ENCODE data around the gene ENAH.

ENAH gene

GRCh38 chr1:225470211-225471108 is 182.5 kb downstream of the ENAH start:
- Histone ChIP-seq H3K9ac (no peak overlapping the region), H3K79me2 (ENCODE audit: insufficient read depth, low read depth) (no peaks in the 10 kb centered on the region), H4K20me1 (ENCODE audit: insufficient read depth) (no peaks in the 10 kb centered on the region), H3K27ac (no peak overlapping the region), H2AFZ (ENCODE audit: low read depth) (no peak overlapping the region), H3K27me3 (ENCODE audit: insufficient read depth, low read depth) (no peaks in the 10 kb centered on the region), H3K4me3 (IDR thresholded peaks at IDR 0.05; ENCODE audit: insufficient read depth, low read depth, low read length) (no peak overlapping the region), H3K4me1 (ENCODE audit: low read depth, poor library complexity, severe bottlenecking) (peaks cover 16% of the 10 kb centered on the region), H3K36me3 (ENCODE audit: insufficient read depth) (no peaks in the 10 kb centered on the region), H3K4me2 (no peak overlapping the region)
- TF ChIP-seq CTCF (conservative IDR thresholded peaks at IDR 0.05; ENCODE audit: low read depth, low read length): no peak

- Histone ChIP-seq H3K4me3 (IDR thresholded peaks at IDR 0.05; ENCODE audit: insufficient read depth, low read depth, low read length) (no peak overlapping the region), H2AFZ (ENCODE audit: low read depth) (no peak overlapping the region), H3K4me2 (no peak overlapping the region), H4K20me1 (ENCODE audit: insufficient read depth) (no peaks in the 10 kb centered on the region), H3K79me2 (ENCODE audit: insufficient read depth, low read depth) (no peaks in the 10 kb centered on the region), H3K9ac (no peak overlapping the region), H3K4me1 (ENCODE audit: low read depth, poor library complexity, severe bottlenecking) (peaks cover 11% of the 10 kb centered on the region), H3K36me3 (ENCODE audit: insufficient read depth) (no peaks in the 10 kb centered on the region), H3K27me3 (ENCODE audit: insufficient read depth, low read depth) (no peaks in the 10 kb centered on the region), H3K27ac (no peak overlapping the region)
- TF ChIP-seq CTCF (conservative IDR thresholded peaks at IDR 0.05; ENCODE audit: low read depth, low read length): no peak
Observed at GRCh38 chr1:225469051-225469450, 183.9 kb downstream of the ENAH start.

DNA sequence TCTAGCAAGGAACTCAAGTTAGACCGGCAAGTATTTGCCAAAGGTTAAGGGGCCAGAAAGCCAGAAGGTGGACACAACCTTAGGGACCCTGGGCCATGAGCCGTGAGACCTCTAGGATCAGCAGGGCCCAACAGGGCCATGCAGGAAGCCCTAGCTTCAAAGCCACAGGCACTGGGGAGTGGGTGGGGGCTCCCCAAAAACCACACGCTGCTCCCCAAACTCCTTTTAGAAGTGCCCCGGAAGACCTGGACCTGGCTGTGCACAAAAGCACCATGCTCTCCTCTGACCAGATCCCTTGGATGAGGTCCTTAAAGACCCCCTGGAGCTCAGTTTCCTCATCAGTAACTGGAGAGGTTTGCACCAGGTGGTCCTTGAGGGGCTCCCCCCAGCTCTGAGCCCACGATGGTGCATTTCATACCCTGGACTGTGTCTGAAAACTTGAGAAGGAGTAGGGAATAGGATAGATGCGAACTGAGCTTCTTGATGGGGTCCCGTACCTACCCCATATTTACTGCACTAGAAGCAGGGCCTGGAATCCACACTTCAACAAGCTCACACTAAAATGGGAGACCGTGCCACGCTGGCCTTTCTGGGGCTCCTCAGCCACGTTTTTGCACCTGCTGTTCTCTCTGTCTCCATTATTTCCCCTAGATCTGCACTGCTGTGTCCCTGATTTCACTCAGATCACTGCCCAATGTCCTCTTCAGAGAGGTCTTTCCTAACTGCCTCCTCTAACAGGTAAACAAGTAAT is 184.5 kb downstream of the ENAH start:
- H3K4me2 ChIP-seq: peak overlapping the region; percentile 48
- peak overlapping the region; percentile 52; the same call in 1 of the 2 replicates for H3K9ac ChIP-seq
- no peaks in the 10 kb centered on the region for H3K27me3 ChIP-seq (ENCODE audit: insufficient read depth, low read depth)
- no peaks in the 10 kb centered on the region for H3K36me3 ChIP-seq (ENCODE audit: insufficient read depth)
- H2AFZ ChIP-seq (ENCODE audit: low read depth): peak overlapping the region; percentile 70; the same call in 1 of the 2 replicates
- H3K4me1 ChIP-seq (ENCODE audit: low read depth, poor library complexity, severe bottlenecking): peaks cover 11% of the 10 kb centered on the region
- peak overlapping the region; percentile 76; the same call in 1 of the 2 replicates for H3K27ac ChIP-seq
- H3K4me3 ChIP-seq (IDR thresholded peaks at IDR 0.05; ENCODE audit: insufficient read depth, low read depth, low read length): no peak overlapping the region
- H3K79me2 ChIP-seq (ENCODE audit: insufficient read depth, low read depth): no peaks in the 10 kb centered on the region
- no peak for TF ChIP-seq CTCF (conservative IDR thresholded peaks at IDR 0.05; ENCODE audit: low read depth, low read length)
- H4K20me1 ChIP-seq (ENCODE audit: insufficient read depth): no peaks in the 10 kb centered on the region

- H3K4me3 ChIP-seq (IDR thresholded peaks at IDR 0.05; ENCODE audit: insufficient read depth, low read depth, low read length): peak overlapping the region; percentile 45
Observed at GRCh38 chr1:225467193-225468020, 185.5 kb downstream of the ENAH start.

More at GRCh38 chr1:225467193-225468020, 185.5 kb downstream of the ENAH start:
- H3K27me3 ChIP-seq (ENCODE audit: insufficient read depth, low read depth): no peaks in the 10 kb centered on the region
- no peaks in the 10 kb centered on the region for H3K79me2 ChIP-seq (ENCODE audit: insufficient read depth, low read depth)
- H3K27ac ChIP-seq: peak overlapping the region; percentile 76
- peak overlapping the region; percentile 52 for H3K9ac ChIP-seq
- no peaks in the 10 kb centered on the region for H4K20me1 ChIP-seq (ENCODE audit: insufficient read depth)
- peak overlapping the region; percentile 48 for H3K4me2 ChIP-seq
- H2AFZ ChIP-seq (ENCODE audit: low read depth): peak overlapping the region; percentile 70
- no peaks in the 10 kb centered on the region for H3K36me3 ChIP-seq (ENCODE audit: insufficient read depth)
- no peak for TF ChIP-seq CTCF (conservative IDR thresholded peaks at IDR 0.05; ENCODE audit: low read depth, low read length)
- peaks cover 11% of the 10 kb centered on the region for H3K4me1 ChIP-seq (ENCODE audit: low read depth, poor library complexity, severe bottlenecking)

All from KMS-11 (cell line).